Measurements from ENCODE around the gene SLC34A2. TPM values are rescaled to one million over a fixed set of nuclear protein-coding genes. Genes with fewer than 3 reads are reported as not detected.

The SLC34A2 gene
- total and polyA plus RNA-seq, 2 of the 8 experiments (the other 6 are each of a cell fraction or from before 2014, with no cell fraction given), result 2.2 to 2.9 TPM

DNA sequence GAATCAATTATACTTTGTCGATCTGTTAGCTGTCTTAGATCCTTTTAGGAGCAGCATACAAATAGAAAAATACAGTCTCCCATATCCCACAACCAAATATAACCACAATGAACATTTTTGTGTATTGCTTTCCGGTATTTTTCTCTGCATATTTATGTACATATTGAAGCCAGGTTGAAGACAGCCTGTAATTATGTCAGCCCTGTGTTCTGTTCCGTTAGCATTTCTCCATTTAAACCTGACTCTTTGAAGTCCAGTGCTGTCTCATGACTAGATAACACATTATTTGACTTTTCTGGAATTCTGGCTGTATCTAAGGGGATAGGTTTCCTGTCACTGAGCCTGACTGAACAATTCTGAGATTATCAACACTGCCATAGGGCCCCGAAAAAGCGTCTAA, 4.0 kb upstream of the SLC34A2 start (continued):
- TF ChIP-seq, protein P1, sequence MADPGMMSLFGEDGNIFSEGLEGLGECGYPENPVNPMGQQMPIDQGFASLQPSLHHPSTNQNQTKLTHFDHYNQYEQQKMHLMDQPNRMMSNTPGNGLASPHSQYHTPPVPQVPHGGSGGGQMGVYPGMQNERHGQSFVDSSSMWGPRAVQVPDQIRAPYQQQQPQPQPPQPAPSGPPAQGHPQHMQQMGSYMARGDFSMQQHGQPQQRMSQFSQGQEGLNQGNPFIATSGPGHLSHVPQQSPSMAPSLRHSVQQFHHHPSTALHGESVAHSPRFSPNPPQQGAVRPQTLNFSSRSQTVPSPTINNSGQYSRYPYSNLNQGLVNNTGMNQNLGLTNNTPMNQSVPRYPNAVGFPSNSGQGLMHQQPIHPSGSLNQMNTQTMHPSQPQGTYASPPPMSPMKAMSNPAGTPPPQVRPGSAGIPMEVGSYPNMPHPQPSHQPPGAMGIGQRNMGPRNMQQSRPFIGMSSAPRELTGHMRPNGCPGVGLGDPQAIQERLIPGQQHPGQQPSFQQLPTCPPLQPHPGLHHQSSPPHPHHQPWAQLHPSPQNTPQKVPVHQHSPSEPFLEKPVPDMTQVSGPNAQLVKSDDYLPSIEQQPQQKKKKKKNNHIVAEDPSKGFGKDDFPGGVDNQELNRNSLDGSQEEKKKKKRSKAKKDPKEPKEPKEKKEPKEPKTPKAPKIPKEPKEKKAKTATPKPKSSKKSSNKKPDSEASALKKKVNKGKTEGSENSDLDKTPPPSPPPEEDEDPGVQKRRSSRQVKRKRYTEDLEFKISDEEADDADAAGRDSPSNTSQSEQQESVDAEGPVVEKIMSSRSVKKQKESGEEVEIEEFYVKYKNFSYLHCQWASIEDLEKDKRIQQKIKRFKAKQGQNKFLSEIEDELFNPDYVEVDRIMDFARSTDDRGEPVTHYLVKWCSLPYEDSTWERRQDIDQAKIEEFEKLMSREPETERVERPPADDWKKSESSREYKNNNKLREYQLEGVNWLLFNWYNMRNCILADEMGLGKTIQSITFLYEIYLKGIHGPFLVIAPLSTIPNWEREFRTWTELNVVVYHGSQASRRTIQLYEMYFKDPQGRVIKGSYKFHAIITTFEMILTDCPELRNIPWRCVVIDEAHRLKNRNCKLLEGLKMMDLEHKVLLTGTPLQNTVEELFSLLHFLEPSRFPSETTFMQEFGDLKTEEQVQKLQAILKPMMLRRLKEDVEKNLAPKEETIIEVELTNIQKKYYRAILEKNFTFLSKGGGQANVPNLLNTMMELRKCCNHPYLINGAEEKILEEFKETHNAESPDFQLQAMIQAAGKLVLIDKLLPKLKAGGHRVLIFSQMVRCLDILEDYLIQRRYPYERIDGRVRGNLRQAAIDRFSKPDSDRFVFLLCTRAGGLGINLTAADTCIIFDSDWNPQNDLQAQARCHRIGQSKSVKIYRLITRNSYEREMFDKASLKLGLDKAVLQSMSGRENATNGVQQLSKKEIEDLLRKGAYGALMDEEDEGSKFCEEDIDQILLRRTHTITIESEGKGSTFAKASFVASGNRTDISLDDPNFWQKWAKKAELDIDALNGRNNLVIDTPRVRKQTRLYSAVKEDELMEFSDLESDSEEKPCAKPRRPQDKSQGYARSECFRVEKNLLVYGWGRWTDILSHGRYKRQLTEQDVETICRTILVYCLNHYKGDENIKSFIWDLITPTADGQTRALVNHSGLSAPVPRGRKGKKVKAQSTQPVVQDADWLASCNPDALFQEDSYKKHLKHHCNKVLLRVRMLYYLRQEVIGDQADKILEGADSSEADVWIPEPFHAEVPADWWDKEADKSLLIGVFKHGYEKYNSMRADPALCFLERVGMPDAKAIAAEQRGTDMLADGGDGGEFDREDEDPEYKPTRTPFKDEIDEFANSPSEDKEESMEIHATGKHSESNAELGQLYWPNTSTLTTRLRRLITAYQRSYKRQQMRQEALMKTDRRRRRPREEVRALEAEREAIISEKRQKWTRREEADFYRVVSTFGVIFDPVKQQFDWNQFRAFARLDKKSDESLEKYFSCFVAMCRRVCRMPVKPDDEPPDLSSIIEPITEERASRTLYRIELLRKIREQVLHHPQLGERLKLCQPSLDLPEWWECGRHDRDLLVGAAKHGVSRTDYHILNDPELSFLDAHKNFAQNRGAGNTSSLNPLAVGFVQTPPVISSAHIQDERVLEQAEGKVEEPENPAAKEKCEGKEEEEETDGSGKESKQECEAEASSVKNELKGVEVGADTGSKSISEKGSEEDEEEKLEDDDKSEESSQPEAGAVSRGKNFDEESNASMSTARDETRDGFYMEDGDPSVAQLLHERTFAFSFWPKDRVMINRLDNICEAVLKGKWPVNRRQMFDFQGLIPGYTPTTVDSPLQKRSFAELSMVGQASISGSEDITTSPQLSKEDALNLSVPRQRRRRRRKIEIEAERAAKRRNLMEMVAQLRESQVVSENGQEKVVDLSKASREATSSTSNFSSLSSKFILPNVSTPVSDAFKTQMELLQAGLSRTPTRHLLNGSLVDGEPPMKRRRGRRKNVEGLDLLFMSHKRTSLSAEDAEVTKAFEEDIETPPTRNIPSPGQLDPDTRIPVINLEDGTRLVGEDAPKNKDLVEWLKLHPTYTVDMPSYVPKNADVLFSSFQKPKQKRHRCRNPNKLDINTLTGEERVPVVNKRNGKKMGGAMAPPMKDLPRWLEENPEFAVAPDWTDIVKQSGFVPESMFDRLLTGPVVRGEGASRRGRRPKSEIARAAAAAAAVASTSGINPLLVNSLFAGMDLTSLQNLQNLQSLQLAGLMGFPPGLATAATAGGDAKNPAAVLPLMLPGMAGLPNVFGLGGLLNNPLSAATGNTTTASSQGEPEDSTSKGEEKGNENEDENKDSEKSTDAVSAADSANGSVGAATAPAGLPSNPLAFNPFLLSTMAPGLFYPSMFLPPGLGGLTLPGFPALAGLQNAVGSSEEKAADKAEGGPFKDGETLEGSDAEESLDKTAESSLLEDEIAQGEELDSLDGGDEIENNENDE (IDR thresholded peaks at IDR 0.05; ENCODE audit: insufficient replicate concordance, low read length), result no peak
- TF ChIP-seq GTF2F1 (IDR thresholded peaks at IDR 0.05; ENCODE audit: borderline replicate concordance, low read depth, low read length) (no peak), ASH2L (IDR thresholded peaks at IDR 0.05; ENCODE audit: low read length) (no peak), CHD1 (IDR thresholded peaks at IDR 0.05; ENCODE audit: low read depth, low read length) (no peak), JUN (IDR thresholded peaks at IDR 0.05; ENCODE audit: low read depth, low read length) (no peak), TAF1 (IDR thresholded peaks at IDR 0.05; ENCODE audit: low read depth, low read length) (no peak), NANOG (IDR thresholded peaks at IDR 0.05; ENCODE audit: insufficient read depth, low read depth, low read length, poor library complexity, severe bottlenecking) (no peak), BRCA1 (IDR thresholded peaks at IDR 0.05; ENCODE audit: low read depth, low read length) (no peak), HDAC6 (IDR thresholded peaks at IDR 0.05; ENCODE audit: low read depth, low read length) (no peak)
- TF ChIP-seq, protein P2, sequence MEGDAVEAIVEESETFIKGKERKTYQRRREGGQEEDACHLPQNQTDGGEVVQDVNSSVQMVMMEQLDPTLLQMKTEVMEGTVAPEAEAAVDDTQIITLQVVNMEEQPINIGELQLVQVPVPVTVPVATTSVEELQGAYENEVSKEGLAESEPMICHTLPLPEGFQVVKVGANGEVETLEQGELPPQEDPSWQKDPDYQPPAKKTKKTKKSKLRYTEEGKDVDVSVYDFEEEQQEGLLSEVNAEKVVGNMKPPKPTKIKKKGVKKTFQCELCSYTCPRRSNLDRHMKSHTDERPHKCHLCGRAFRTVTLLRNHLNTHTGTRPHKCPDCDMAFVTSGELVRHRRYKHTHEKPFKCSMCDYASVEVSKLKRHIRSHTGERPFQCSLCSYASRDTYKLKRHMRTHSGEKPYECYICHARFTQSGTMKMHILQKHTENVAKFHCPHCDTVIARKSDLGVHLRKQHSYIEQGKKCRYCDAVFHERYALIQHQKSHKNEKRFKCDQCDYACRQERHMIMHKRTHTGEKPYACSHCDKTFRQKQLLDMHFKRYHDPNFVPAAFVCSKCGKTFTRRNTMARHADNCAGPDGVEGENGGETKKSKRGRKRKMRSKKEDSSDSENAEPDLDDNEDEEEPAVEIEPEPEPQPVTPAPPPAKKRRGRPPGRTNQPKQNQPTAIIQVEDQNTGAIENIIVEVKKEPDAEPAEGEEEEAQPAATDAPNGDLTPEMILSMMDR (IDR thresholded peaks at IDR 0.05; ENCODE audit: control extremely low read depth in 1 of 3, insufficient read depth in 1 of 3, low read depth in 1 of 3, low read length in 3 of 3), result no peak

Measured in H1 (cell line).